K562 (cell line): ENCODE data around the gene RPUSD2. TPM values are rescaled to one million over a fixed set of nuclear protein-coding genes. Genes with fewer than 3 reads are reported as not detected.

Experiments used
- ATAC-seq: fragments of 200-7000 bp; cut with Tn5 transposase; 3 replicates; pipeline ENCODE4 v1.9.1; 2020; ENCODE audit warnings: moderate library complexity
- BruUV-seq: library from RNA; stranded (reverse); fragments of 400-500 nt; replicated peaks from 2 replicates; lab custom pipeline; 2021; lab: Mats Ljungman, UMichigan
- CTCF ChIA-PET: fragments of 300-600 bp; formaldehyde crosslinking; extraction: SDS; loops from one replicate; lab custom pipeline; 2021; ENCODE audit warnings: low intra/inter-chr PET ratio; lab: Yijun Ruan, JAX
- POLR2A ChIA-PET: fragments of 300-600, 350-650 bp; sonication (Branson Sonifier 250); formaldehyde crosslinking; extraction: SDS; loops from one replicate; lab custom pipeline; 2021; ENCODE audit warnings: antibody characterized with exemption, inconsistent platforms; lab: Yijun Ruan, JAX
- DNase-seq, 4 experiments: peaks; one replicate each; pipeline versions ENCODE4 v3.0.0 to v3.0.0-alpha.2; 2011 to 2018; ENCODE audit warnings: low spot score in 3 of 4, mixed read lengths in 3 of 4; ENCODE audit errors: extremely low read depth in 1 of 4
- FAIRE-seq: peaks from 2 replicates; lab custom pipeline; 2011; peaks lifted over from hg19 to GRCh38; lab: Jason Lieb, UNC
- H2AFZ ChIP-seq: 2 replicates; pipeline ENCODE4 v1.6.0; 2011; ENCODE audit warnings: low read depth, low read length, control low read depth, inconsistent platforms
- H3K27ac ChIP-seq: fragments of 200-600 bp; 3 replicates; pipeline ENCODE4 v1.8.0; 2011; ENCODE audit warnings: low read depth, mild to moderate bottlenecking, control low read depth, inconsistent platforms, low read length, moderate library complexity, mixed read lengths; ENCODE audit errors: extremely low read depth
- H3K27me3 ChIP-seq, 2 experiments: fragments of 300-600 bp in 1 of 2; 2 replicates in 1 of 2; 3 replicates in 1 of 2; pipeline versions ENCODE4 v1.6.0 to v1.8.0; 2011; ENCODE audit warnings: inconsistent platforms in 2 of 2, low read length in 2 of 2, mild to moderate bottlenecking in 1 of 2, mixed read lengths in 1 of 2, moderate library complexity in 1 of 2; ENCODE audit not compliant: control insufficient read depth in 2 of 2, insufficient read depth in 2 of 2
- H3K36me3 ChIP-seq: fragments of 300-600 bp; 3 replicates; pipeline ENCODE4 v1.8.0; 2011; ENCODE audit warnings: mild to moderate bottlenecking, low read length, inconsistent platforms; ENCODE audit not compliant: control insufficient read depth, insufficient read depth
- H3K4me1 ChIP-seq, 2 experiments: fragments of 200-600 bp in 1 of 2; replicated peaks in 1 of 2; 2 replicates in 1 of 2; 3 replicates in 1 of 2; pipeline versions ENCODE4 v1.5.1 to v1.8.0; 2011; ENCODE audit warnings: inconsistent platforms in 2 of 2, low read length in 2 of 2, mild to moderate bottlenecking in 1 of 2, mixed read lengths in 1 of 2, moderate library complexity in 1 of 2; ENCODE audit not compliant: control insufficient read depth in 2 of 2, insufficient read depth in 2 of 2
- H3K4me2 ChIP-seq: 2 replicates; pipeline ENCODE4 v1.6.1; 2011; ENCODE audit warnings: low read length, control low read depth, inconsistent platforms, mixed read lengths; ENCODE audit not compliant: insufficient read depth
- H3K4me3 ChIP-seq: fragments of 200-600 bp; sonication (generic), shearing (Covaris generic); 2 replicates; pipeline ENCODE4 v1.5.1; 2016; ENCODE audit warnings: control low read depth, inconsistent platforms
- H3K79me2 ChIP-seq: fragments of 200-600 bp; 3 replicates; pipeline ENCODE4 v1.8.0; 2011; ENCODE audit warnings: low read length, inconsistent platforms; ENCODE audit not compliant: control insufficient read depth, insufficient read depth
- H3K9ac ChIP-seq, 2 experiments: 2 replicates each; pipeline versions ENCODE4 v1.6.0 to v1.6.1; 2011; ENCODE audit warnings: low read depth in 2 of 2, low read length in 2 of 2, control low read depth in 1 of 2, inconsistent platforms in 1 of 2, mild to moderate bottlenecking in 1 of 2, mixed read lengths in 1 of 2; ENCODE audit not compliant: insufficient read depth in 1 of 2
- H3K9me1 ChIP-seq: one replicate; pipeline ENCODE4 v1.6.0; 2011; ENCODE audit warnings: inconsistent platforms, mild to moderate bottlenecking, low read length, moderate library complexity; ENCODE audit not compliant: control insufficient read depth, insufficient read depth
- H3K9me3 ChIP-seq: replicated peaks from 2 replicates; pipeline ENCODE4 v1.5.1; 2011; ENCODE audit warnings: low read depth, low read length, inconsistent platforms; ENCODE audit not compliant: control insufficient read depth, insufficient read depth
- H4K20me1 ChIP-seq: replicated peaks from 2 replicates; pipeline ENCODE4 v1.6.1; 2011; ENCODE audit warnings: low read length, inconsistent platforms, mixed read lengths; ENCODE audit not compliant: control insufficient read depth, insufficient read depth
- BDP1 ChIP-seq: IDR thresholded peaks from 3 replicates; pipeline ENCODE4 v1.6.1; 2011; ENCODE audit not compliant: insufficient read length, insufficient read depth
- BRF1 ChIP-seq: IDR thresholded peaks from 3 replicates; pipeline ENCODE4 v1.6.1; 2011; ENCODE audit warnings: borderline replicate concordance, mild to moderate bottlenecking; ENCODE audit not compliant: insufficient read length; ENCODE audit errors: extremely low read depth
- GTF2F1 ChIP-seq: IDR thresholded peaks from 2 replicates; pipeline ENCODE4 v1.6.1; 2011; ENCODE audit warnings: low read depth, low read length, improper control_type of control experiment
- HDGF ChIP-seq: fragments of 450-650 bp; IDR thresholded peaks from 2 replicates; pipeline ENCODE4 v1.6.1; 2016
- RBM14 ChIP-seq: fragments of 200-400 bp; formaldehyde crosslinking; IDR thresholded peaks from 2 replicates; pipeline ENCODE4 v1.6.1; 2018; ENCODE audit warnings: low read depth, mild to moderate bottlenecking, low read length, moderate library complexity, borderline replicate concordance; ENCODE audit not compliant: insufficient read depth
- SMARCC2 ChIP-seq: fragments of 450-650 bp; IDR thresholded peaks from 2 replicates; pipeline ENCODE4 v1.6.1; 2017; ENCODE audit warnings: antibody characterized with exemption, moderate library complexity, mild to moderate bottlenecking, low read depth
- ZNF134 ChIP-seq: fragments of 250-450 bp; sonication (Bioruptor Pico); conservative IDR thresholded peaks from 2 replicates; pipeline ENCODE4 v1.4.0; 2020
- ZNF584 ChIP-seq: fragments of 200-800 bp; sonication (Bioruptor generic); IDR thresholded peaks from 2 replicates; pipeline ENCODE4 v1.6.1; 2016; ENCODE audit warnings: low read depth, mild to moderate bottlenecking, missing genetic modification characterization, missing compliant biosample characterization
- WGBS: fragments of 100-300 bp; shearing (Covaris generic); methylation state at CpG from one replicate; pipeline ENCODE4 v1.1.6; 2016; ENCODE audit warnings: low coverage, mixed read lengths; ENCODE audit not compliant: insufficient coverage; ENCODE audit errors: missing lambda C conversion rate; 5-methylcytosine and 5-hydroxymethylcytosine counted together
- in situ Hi-C: fragments of 300-500 bp; cut with MboI; formaldehyde crosslinking; loops from 4 replicates; pipeline ENCODE4 v1.15.0; 2018; ENCODE audit warnings: inconsistent platforms, mixed read lengths
- intact Hi-C: fragments of 100-400 bp; cut with micrococcal nuclease; formaldehyde crosslinking; loops from 2 replicates; pipeline ENCODE4 v1.14.2; 2022
- polyA plus RNA-seq, 8 experiments: library from polyadenylated mRNA; depleted of rRNA in 4 of 8; stranded (reverse) in 5 of 8; unstranded in 3 of 8; fragments of >200 nt; fragmentation: Nextera tagmentation in 2 of 8; fragmentation: Illumina TruSeq in 1 of 8; extraction: Ambion mirVana in 2 of 8; extraction: Trizol in 1 of 8; gene quantifications; 2 replicates each; pipeline versions ENCODE4 v1.2.1 to v1.2.3, GENCODE V29; 2011 to 2014; ENCODE audit warnings: inconsistent platforms in 1 of 8, missing spikeins in 1 of 8
- total RNA-seq, 7 experiments: library from RNA; depleted of rRNA in 6 of 7; stranded (reverse); fragments of >200 nt in 6 of 7; fragmentation: Illumina TruSeq in 2 of 7; extraction: Trizol in 2 of 7; gene quantifications; 2 replicates each; pipeline versions ENCODE4 v1.2.1 to v1.2.3, GENCODE V29; 2011 to 2021; ENCODE audit warnings: low replicate concordance in 1 of 7
- TF ChIP-seq, protein P1 (sequence below): fragments of 450-650 bp; IDR thresholded peaks from 2 replicates; pipeline ENCODE4 v1.6.1; 2016; ENCODE audit warnings: low read depth, mild to moderate bottlenecking, moderate library complexity
- TF ChIP-seq, protein P2 (sequence below): fragments of 450-650 bp; formaldehyde crosslinking; IDR thresholded peaks from 2 replicates; pipeline ENCODE4 v1.4.0; 2022; ENCODE audit warnings: missing genetic modification characterization
- TF ChIP-seq, protein P3 (sequence below): fragments of 250-450 bp; sonication (Bioruptor Pico); IDR thresholded peaks from 2 replicates; pipeline ENCODE4 v1.5.0; 2022; ENCODE audit warnings: mild to moderate bottlenecking
- TF ChIP-seq, protein P4 (sequence below): fragments of 450-650 bp; IDR thresholded peaks from 2 replicates; pipeline ENCODE4 v1.6.1; 2016; ENCODE audit warnings: missing biosample characterization, missing genetic modification characterization

Gene RPUSD2
- total and polyA plus RNA-seq, 9 of the 15 experiments (the other 6 are each of a cell fraction or from before 2014, with no cell fraction given), result 3.7 to 30.2 (median 14.3) TPM

DNA sequence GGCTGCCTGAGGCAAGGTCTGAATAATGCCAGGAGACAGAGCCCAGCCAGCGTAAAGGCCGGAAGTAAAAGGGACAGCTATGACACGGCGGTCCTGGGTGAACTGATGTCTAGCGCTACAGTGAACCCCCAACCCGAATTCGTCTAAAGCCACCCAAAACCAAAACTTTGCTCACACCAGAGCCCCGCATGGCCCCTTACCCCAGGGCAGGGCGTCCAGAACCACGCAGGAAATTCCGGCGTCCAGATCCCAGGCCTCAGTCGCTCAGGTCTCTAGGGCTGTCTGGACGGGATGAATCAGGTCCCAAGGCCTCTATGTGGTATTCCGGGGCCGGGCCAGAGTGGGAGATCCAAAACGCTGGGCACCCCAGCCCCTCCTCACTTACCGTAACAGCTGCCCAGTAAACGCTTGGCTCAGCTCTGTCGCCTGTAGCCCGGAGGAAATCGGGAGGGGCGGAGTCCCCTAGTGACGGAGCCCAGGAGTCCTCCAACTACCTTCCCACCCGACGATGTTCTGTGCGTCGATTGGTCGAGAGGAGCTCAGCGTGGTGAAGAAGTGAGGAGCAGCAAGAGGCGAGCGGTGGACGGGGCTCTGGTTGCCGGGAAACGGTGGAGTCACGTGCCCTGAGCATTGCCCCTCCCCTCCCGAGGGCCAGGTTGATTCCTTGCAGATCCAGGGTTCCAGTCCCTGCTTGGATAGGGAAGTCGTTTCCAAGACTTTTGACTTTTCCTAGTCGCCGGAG, 4.3 kb upstream of the RPUSD2 start, which contains the start of gene CCDC32 (continued):
- TF ChIP-seq RBM14 (no peak), ZNF134 (CRISPR knock-in tag) (no peak)

DNA sequence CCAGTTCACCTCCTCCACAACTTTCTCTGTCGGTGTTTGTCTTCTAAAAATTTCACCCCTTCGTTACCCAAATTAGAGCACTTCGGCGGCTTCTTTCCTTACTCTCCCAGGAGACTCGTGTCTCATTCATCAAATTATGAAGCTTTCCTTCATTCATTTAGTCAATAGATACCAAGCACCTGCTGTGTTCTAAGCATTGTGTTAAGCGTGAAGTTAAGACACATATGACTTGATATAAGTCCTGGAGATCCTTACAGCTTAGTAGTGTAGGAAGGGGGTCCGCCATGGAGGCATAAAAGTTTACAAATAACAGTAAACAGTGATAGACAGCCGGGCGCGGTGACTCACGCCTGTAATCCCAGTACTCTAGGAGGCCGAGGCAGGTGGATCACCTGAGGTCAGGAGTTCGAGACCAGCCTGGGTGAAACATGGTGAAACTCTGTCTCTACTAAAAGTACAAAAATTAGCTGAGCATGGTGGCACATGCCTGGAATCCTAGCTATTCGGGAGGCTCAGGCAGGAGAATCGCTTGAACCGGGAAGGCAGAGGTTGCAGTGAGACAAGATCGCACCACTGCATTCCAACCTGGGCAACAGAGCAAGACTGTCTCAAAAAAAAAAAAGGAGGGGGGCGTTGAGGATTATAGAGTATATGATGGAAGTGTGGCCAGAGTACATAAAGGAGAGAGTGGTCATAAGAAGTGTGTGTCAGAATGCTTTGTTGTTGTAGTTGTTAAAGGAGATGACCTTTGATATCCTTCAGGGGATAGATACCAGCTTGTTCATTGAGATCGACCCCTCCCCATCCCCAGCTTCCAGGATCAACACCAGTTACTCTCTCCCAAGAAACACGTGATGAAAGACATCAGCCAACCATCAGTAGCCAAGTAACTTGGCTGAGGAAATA, 3.5 kb upstream of the RPUSD2 start:
- Histone ChIP-seq H3K4me1 (peaks cover 16 to 23% of the 10 kb centered on the region in 2 experiments; a peak in 4 of 5 replicates), H3K4me3 (peak overlapping the region; percentile 70), H3K9me3 (no peaks in the 10 kb centered on the region), H3K9ac (peak overlapping the region in 1 of 2 experiments; percentile 81; a peak in 3 of 4 replicates), H3K4me2 (peak overlapping the region; percentile 75), H3K9me1 (no peaks in the 10 kb centered on the region), H2AFZ (peak overlapping the region; percentile 91), H3K27ac (peak overlapping the region; percentile 67), H3K79me2 (peaks cover 49% of the 10 kb centered on the region), H3K36me3 (peaks cover 21% of the 10 kb centered on the region), H3K27me3 (no peaks in the 10 kb centered on the region), H4K20me1 (no peaks in the 10 kb centered on the region)
- ChIA-PET POLR2A (interaction anchor here (0.6 to 1.8 kb wide), 9 partner anchors 12 to 771 kb away, joined by 3 to 8 read pairs (median 3); partner anchors contain the start of gene RAD51), CTCF (no interaction called here)
- FAIRE-seq, result no peak
- intact Hi-C loops (loop anchor here (2.0 to 10.0 kb wide), 2 partner anchors 47 to 189 kb away; partner anchors contain the start of gene RMDN3), in situ Hi-C loops (no loop called here)
- 13% methylated on average over 14 of the region's 20 CpGs for WGBS
- BruUV-seq, result no TSS peak
- DNase-seq, result peak in 1 of 4 experiments; percentile 43
- no peak for ATAC-seq
- TF ChIP-seq SMARCC2, result no peak
- no peak for TF ChIP-seq HDGF
- no peak for TF ChIP-seq ZNF584
- TF ChIP-seq BDP1, result no peak
- TF ChIP-seq, protein P1, sequence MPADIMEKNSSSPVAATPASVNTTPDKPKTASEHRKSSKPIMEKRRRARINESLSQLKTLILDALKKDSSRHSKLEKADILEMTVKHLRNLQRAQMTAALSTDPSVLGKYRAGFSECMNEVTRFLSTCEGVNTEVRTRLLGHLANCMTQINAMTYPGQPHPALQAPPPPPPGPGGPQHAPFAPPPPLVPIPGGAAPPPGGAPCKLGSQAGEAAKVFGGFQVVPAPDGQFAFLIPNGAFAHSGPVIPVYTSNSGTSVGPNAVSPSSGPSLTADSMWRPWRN, result no peak
- TF ChIP-seq GTF2F1, result no peak
- no peak for TF ChIP-seq BRF1
- TF ChIP-seq, protein P2, sequence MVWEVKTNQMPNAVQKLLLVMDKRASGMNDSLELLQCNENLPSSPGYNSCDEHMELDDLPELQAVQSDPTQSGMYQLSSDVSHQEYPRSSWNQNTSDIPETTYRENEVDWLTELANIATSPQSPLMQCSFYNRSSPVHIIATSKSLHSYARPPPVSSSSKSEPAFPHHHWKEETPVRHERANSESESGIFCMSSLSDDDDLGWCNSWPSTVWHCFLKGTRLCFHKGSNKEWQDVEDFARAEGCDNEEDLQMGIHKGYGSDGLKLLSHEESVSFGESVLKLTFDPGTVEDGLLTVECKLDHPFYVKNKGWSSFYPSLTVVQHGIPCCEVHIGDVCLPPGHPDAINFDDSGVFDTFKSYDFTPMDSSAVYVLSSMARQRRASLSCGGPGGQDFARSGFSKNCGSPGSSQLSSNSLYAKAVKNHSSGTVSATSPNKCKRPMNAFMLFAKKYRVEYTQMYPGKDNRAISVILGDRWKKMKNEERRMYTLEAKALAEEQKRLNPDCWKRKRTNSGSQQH (CRISPR knock-in tag), result no peak
- TF ChIP-seq, protein P3, sequence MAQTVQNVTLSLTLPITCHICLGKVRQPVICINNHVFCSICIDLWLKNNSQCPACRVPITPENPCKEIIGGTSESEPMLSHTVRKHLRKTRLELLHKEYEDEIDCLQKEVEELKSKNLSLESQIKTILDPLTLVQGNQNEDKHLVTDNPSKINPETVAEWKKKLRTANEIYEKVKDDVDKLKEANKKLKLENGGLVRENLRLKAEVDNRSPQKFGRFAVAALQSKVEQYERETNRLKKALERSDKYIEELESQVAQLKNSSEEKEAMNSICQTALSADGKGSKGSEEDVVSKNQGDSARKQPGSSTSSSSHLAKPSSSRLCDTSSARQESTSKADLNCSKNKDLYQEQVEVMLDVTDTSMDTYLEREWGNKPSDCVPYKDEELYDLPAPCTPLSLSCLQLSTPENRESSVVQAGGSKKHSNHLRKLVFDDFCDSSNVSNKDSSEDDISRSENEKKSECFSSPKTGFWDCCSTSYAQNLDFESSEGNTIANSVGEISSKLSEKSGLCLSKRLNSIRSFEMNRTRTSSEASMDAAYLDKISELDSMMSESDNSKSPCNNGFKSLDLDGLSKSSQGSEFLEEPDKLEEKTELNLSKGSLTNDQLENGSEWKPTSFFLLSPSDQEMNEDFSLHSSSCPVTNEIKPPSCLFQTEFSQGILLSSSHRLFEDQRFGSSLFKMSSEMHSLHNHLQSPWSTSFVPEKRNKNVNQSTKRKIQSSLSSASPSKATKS (CRISPR knock-in tag), result no peak
- TF ChIP-seq, protein P4, sequence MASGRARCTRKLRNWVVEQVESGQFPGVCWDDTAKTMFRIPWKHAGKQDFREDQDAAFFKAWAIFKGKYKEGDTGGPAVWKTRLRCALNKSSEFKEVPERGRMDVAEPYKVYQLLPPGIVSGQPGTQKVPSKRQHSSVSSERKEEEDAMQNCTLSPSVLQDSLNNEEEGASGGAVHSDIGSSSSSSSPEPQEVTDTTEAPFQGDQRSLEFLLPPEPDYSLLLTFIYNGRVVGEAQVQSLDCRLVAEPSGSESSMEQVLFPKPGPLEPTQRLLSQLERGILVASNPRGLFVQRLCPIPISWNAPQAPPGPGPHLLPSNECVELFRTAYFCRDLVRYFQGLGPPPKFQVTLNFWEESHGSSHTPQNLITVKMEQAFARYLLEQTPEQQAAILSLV (tag), result no peak
